ENCODE results near the gene VMP1.
A peak's percentile ranks its signal among the peaks of the same experiment; 100 is the strongest.
"Not testable (repeated sequence)": the region's sequence is repeated elsewhere in the genome, so short reads cannot be mapped to it uniquely, and the experiment has no call there.

The VMP1 gene

DNA sequence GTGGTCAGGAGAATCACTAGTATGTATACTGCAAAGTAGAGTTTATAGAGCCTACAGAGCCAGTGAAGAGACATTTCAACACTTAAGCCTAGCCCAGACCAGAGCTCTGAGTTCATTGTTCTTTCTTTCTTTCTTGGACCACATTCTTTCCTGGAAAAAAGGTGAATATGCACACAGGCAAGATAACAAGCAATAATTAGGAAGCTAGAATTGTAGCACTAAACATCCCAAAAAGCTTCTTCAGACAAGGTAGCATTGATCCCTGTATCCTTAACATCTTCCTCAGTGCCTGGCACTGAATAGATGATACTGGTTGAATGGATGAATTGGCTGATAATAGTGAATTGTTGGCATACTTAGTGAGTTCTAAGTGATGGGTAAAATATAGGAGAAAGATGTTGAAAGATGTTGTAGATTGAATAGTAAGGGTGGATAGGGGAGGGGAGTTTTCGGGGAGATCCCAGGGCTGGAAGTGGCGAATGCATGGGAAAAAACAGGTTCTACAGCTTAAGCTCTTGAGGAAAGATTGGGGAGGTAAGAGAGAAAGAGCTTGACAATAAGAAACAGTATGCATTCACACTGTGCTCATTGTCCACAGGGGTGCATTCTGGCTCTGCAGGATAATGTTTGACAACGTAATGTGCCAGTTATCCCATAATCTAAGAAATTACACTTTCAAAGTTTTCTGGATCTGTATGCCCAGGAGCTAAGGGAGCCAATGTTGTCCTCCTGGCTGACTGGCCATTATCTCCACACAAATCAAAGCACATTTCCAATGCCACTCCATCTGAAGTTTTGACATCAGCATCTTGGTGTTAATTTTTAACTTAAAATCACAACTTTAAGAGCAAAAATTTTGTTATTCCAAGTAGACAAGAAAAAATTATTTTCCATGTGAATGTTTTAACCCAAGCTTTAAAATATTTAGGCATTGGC is 149.7 kb downstream of the VMP1 start:
- DNase-seq: no peak

GRCh38 chr17:59858167-59858816 is 150.8 kb downstream of the VMP1 start:
- no peak for DNase-seq

GRCh38 chr17:59858932-59859331 is 151.5 kb downstream of the VMP1 start:
- no peak for DNase-seq

- DNase-seq: peak in 1 of 51 donors; percentile 7
Measured at GRCh38 chr17:59859444-59860025, 152.1 kb downstream of the VMP1 start.

DNA sequence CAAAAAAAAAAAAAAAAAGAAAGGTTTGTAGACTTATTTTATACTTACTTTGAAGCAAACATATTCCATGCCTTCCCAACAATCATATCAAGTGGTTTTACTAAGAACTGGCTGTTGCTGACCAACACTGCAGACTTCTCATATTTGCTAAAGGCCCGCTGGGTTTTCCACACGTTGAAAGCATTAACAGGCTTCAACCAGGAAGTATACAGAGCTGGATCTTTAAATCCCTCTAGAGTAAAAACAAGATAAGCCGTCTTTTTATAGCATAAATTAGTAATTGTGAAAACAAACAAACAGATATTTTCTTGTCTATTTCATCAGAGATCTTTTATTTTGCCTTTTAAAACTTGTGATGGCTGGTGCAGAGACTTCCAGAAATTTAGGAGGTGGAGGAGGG is 156.2 kb downstream of the VMP1 start:
- no peak for DNase-seq

- no peak for DNase-seq
Measured at GRCh38 chr17:59869941-59870218, 162.4 kb downstream of the VMP1 start.

- DNase-seq: no peak
Measured at GRCh38 chr17:59870482-59870881, 163.0 kb downstream of the VMP1 start.

- DNase-seq: no peak
Measured at GRCh38 chr17:59872351-59872750, 164.9 kb downstream of the VMP1 start.

DNA sequence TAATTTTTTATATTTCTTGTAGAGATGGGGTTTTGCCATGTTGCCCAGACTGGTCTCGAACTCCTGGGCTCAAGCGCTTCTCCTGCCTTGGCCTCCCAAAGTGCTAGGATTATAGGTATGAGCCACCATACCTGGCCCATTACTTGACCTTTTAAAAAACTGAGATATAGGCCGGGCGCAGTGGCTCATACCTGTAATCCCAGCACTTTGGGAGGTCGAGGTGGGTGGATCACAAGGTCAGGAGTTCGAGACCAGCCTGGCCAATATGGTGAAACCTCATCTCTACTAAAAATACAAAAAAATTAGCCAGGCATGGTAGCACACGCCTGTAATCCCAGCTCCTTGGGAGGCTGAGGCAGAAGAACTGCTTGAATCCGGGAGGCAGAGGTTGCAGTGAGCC is 166.0 kb downstream of the VMP1 start:
- not testable (repeated sequence) for DNase-seq

DNA sequence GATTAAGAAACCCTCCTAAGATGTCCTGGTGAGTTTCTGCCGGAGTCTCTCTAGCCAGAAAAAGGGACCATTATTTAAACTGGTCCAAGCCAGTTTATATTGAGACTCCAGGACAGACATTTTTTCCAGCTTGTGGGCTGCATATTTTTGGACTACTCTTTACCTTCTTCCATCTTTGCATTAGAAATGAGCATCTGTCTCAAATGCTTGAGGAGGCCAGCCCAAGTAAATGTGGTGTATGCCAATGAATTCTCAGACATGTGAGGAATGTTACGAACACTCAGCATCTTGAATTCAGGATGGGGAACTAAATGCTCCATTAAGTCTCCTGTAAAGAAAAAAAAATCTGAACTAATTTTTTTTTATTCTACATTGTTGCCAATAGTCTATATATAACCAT is 166.9 kb downstream of the VMP1 start:
- DNase-seq: no peak

DNA sequence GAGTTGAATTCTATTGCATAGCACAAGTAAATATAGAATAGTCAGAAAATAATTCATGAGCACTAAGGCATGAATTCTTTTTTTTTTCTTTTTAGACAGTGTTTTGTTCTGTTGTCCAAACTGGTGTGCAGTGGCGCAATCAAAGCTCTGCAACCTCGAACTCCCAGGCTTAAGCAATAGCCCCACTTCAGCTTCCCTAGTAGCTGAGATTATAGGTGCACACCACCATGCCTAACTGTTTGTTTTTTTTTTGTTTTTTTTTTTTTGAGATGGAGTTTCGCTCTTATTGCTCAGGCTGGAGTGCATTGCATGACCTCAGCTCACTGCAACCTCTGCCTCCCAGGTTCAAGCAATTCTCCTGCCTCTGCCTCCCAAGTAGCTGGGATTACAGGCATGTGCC is 168.7 kb downstream of the VMP1 start:
- no peak for DNase-seq

DNA sequence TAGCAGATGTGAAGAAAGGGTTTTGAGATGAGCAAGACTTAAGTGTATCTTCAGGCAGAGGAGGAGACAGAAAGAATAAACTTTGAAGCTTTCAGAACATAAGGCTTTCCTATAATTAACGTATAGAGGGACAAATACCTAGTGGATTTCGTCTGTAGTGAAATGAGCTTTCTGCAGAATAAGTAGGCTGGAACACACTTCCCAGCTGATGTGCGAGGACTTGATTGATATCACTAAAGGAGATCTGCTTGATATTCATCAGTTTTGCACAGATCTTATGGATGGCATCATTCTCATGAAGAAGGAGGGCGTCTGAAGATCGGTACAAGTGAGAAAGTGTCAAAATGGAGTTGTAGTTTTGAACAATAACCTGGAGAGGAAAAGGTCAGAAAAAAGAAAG is 170.5 kb downstream of the VMP1 start:
- no peak for DNase-seq

DNA sequence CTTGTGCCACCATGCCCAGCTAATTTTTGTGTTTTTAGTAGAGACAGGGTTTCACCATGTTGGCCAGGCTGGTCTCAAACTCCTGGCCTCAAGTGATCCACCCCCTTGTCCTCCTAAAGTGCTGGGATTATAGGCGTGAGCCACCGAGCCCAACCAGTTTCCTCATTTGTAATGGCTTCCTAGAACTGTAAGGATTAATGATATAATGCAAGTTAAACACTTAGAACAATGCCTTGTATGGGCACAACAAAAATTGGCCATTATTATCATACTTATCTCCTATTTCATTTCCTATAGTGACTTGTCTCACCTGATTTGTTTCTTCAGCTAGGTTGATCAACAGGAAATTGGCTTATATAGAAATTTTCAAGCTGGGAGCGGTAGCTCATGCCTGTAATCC is 171.2 kb downstream of the VMP1 start:
- no peak for DNase-seq

GRCh38 chr17:59884861-59885260 is 177.4 kb downstream of the VMP1 start:
- DNase-seq: no peak

DNA sequence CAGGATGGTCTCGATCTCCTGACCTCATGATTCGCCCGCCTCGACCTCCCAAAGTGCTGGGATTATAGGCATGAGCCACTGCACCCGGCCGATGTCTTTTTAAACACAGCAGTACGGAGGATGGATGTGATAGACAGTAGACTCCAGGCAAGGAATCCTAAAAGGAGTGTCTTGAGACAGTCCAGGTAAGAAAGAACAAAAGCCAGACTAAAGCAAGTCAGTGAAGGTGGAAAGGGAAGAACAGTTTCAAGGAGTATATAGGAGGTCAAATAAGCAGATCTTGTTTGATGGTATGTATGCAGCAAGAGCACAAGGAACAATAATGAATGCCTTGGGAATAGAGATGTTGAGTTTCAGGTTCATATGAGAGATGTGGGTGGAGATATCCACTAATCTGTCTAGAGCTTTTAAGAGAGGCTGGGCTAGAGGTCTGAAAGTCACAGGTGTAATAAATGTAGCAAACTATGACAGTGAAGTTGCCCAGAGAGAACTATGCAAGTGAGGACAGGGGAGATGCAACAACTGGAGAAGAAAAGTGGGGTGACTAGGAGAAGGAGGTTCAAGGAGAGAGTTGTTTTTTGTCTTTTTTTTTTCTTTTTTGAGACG is 180.8 kb downstream of the VMP1 start:
- DNase-seq: no peak

GRCh38 chr17:59890720-59891119 is 183.3 kb downstream of the VMP1 start:
- DNase-seq: no peak
